Activated naive CD8-positive, alpha-beta T cell (primary cell): ENCODE results near the gene TMEM183A.

Experiments
- H3K27ac Mint-ChIP-seq: one replicate; pipeline ENCODE4 v1.8.0; 2021; ENCODE audit warnings: mixed read lengths
- H3K27me3 Mint-ChIP-seq: one replicate; pipeline ENCODE4 v1.8.0; 2021; ENCODE audit warnings: mixed read lengths
- H3K36me3 Mint-ChIP-seq: one replicate; pipeline ENCODE4 v1.8.0; 2021; ENCODE audit warnings: mixed read lengths
- H3K4me1 Mint-ChIP-seq: one replicate; pipeline ENCODE4 v1.8.0; 2021; ENCODE audit warnings: low read depth, mixed read lengths
- H3K4me3 Mint-ChIP-seq: one replicate; pipeline ENCODE4 v1.8.0; 2021; ENCODE audit warnings: mild to moderate bottlenecking, mixed read lengths
- H3K9me3 Mint-ChIP-seq: one replicate; pipeline ENCODE4 v1.8.0; 2021; ENCODE audit warnings: low read depth, mixed read lengths

Gene TMEM183A

DNA sequence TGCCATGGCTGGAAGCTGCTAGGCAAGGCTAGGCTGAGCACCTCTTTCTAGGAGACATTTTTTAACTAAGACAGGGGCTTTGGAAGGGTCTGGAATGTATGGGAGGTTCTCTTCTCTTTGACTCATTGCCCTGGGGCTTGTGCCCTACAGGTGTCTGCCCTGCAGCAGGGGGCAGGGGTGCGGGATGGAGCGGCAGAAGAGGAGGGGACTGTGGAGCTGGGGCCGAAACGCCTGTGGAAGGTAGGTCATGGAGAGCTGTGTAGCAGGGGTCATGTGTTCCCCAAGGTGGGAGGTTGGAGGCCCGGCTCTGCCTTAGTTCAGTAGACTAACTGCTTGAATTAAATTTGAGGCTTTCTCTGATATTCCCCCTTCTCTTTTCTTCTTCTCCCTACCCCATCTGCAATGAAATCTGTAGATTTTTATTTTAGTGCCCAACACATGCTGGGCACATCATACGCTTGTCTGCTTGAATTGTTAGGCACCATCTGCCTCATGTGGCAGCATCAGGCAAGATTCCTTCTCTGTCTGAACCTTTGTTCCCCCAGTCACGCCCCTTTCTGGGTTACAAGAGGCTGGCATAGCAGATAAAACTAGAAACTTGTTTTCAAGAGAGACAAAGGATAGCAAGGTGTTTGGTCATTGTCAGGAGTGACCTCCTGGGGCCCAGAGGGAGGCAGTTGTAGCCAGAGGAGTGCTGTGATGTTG, 37.5 kb downstream of the TMEM183A start:
- no peaks in the 10 kb centered on the region for H3K27me3 Mint-ChIP-seq
- no peaks in the 10 kb centered on the region for H3K9me3 Mint-ChIP-seq
- H3K4me3 Mint-ChIP-seq: no peak overlapping the region
- H3K4me1 Mint-ChIP-seq: no peaks in the 10 kb centered on the region
- no peaks in the 10 kb centered on the region for H3K36me3 Mint-ChIP-seq
- H3K27ac Mint-ChIP-seq: no peak overlapping the region

DNA sequence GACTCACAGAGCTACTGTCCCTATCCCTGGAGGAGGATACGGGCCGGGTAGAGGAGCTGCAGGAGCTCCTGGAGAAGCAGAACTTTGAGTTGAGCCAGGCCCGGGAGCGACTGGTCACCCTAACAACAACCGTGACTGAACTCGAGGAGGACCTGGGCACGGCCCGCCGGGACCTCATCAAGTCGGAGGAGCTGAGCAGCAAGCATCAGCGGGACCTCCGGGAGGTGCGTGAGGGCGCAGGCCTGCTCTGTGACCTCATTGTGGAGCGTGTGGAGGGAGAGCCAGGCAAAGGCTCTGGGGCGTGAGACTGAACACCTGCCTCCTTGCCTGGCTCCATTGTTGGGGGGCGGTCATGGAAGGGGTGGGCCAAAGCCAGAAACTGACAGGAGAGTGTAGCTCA, 38.2 kb downstream of the TMEM183A start:
- no peak overlapping the region for H3K4me3 Mint-ChIP-seq
- no peaks in the 10 kb centered on the region for H3K4me1 Mint-ChIP-seq
- H3K27me3 Mint-ChIP-seq: no peaks in the 10 kb centered on the region
- no peaks in the 10 kb centered on the region for H3K9me3 Mint-ChIP-seq
- no peaks in the 10 kb centered on the region for H3K36me3 Mint-ChIP-seq
- no peak overlapping the region for H3K27ac Mint-ChIP-seq

DNA sequence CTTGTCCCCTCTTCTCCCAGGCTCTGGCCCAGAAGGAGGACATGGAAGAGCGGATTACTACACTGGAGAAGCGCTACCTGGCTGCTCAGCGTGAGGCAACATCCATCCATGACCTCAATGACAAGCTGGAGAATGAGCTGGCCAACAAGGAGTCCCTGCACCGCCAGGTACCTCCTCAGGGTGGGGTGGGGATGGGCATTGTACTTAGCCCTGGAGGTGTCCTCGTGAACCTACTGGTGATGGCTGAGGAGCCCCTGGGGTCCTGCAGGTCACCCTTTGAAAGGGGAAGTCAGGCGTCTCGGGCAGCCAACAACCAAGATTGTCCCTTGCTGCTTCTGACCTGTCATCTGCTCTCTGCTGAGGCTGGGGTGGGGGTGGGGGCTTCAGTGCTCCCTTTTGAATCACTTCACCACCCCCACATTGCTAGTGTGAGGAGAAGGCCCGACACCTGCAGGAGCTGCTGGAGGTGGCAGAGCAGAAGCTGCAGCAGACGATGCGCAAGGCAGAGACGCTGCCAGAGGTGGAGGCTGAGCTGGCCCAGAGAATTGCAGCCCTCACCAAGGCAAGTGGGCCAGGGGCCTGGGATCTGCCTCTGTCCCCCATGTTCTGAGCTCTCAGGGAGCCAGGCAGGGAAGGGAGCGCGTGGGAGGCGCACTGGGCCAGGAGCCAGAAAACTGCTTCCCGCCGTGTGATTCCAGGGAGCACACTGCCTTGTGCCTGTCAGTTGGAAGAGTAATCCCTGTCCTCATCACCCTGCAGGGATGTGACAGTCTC, 38.8 kb downstream of the TMEM183A start:
- Mint-ChIP-seq H3K36me3 (no peaks in the 10 kb centered on the region), H3K4me3 (no peak overlapping the region), H3K27ac (no peak overlapping the region), H3K9me3 (no peaks in the 10 kb centered on the region), H3K4me1 (no peaks in the 10 kb centered on the region), H3K27me3 (peaks cover under 1% of the 10 kb centered on the region)

DNA sequence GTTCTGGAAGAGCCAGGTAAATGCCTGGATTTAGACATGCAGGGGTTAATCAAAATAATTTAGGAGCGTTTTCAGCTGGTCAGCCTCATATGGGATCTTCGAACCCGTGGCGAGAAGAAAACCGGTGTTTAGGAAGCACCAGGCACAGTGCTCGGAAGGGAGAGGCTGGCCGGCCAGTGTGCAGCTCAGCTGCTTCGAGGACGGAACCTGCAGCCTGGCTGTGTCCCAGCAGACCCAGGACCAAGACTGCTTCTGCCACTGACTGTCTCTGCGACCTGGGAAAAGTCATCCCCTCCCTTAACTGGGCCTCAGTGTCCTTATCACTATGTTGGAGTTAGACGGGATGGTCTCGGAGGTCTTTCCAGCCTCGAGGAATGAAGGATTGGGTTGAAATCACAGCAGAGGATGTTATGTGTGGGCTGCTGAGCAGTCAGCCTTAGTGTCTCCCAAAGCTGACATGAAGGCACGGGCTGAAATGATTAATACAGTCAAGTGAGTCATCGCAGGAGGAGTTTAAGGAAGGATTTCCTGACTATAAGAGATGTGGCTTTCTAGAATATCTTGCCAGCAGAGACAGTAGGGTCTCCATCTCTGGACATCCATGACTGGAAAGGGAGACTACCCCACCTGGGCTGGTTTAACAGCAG, 39.9 kb downstream of the TMEM183A start:
- Mint-ChIP-seq H3K4me1 (no peaks in the 10 kb centered on the region), H3K9me3 (no peaks in the 10 kb centered on the region), H3K4me3 (no peak overlapping the region), H3K27me3 (peaks cover 3% of the 10 kb centered on the region), H3K36me3 (no peaks in the 10 kb centered on the region), H3K27ac (no peak overlapping the region)

GRCh38 chr1:203048086-203048485, 40.9 kb downstream of the TMEM183A start:
- H3K27me3 Mint-ChIP-seq: peaks cover 3% of the 10 kb centered on the region
- no peaks in the 10 kb centered on the region for H3K9me3 Mint-ChIP-seq
- H3K4me3 Mint-ChIP-seq: no peak overlapping the region
- H3K36me3 Mint-ChIP-seq: no peaks in the 10 kb centered on the region
- no peak overlapping the region for H3K27ac Mint-ChIP-seq
- no peaks in the 10 kb centered on the region for H3K4me1 Mint-ChIP-seq

DNA sequence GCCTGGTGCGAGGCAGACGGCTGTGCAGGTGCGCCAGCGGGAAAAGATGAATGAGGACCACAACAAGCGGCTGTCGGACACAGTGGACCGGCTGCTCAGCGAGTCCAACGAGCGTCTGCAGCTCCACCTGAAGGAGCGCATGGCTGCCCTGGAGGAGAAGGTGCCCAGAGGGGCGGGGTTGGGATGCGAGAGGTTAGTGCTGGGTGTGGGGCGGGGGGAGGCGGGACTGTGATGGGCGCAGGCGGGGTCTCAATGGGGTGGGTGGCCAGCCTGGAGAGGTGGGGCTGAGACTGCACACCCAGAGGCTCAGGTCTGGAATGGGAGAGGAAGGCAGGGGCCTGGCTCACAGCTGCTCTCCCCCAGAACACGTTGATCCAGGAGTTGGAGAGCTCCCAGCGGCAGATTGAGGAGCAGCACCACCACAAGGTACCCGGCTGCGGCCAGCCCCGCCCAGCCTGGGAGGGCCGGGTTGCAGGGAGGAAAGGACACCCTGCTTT, 41.4 kb downstream of the TMEM183A start:
- H3K9me3 Mint-ChIP-seq: no peaks in the 10 kb centered on the region
- no peak overlapping the region for H3K4me3 Mint-ChIP-seq
- no peaks in the 10 kb centered on the region for H3K4me1 Mint-ChIP-seq
- no peaks in the 10 kb centered on the region for H3K36me3 Mint-ChIP-seq
- H3K27ac Mint-ChIP-seq: no peak overlapping the region
- peaks cover 3% of the 10 kb centered on the region for H3K27me3 Mint-ChIP-seq

DNA sequence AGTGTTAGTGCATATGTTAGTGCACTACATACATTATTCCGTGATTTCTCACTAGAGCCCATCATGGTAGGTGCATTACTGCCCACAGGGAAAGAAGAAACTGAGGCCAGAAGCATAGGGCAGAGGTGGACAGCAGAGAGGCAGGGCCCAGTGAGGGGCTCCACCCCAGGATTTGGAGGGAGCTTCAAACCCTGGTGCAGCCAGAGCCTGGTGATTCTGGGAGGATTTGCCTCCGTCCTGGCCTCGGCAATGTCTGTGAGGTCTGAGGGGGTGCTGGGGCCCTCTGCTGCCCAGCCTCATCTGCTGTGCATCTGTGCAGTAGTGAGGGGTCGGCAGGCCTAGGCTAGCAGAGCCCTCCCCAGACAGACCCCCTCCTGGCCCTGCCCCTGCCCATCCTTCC, 41.9 kb downstream of the TMEM183A start:
- no peak overlapping the region for H3K27ac Mint-ChIP-seq
- no peaks in the 10 kb centered on the region for H3K36me3 Mint-ChIP-seq
- no peak overlapping the region for H3K4me3 Mint-ChIP-seq
- H3K4me1 Mint-ChIP-seq: no peaks in the 10 kb centered on the region
- peaks cover 3% of the 10 kb centered on the region for H3K27me3 Mint-ChIP-seq
- no peaks in the 10 kb centered on the region for H3K9me3 Mint-ChIP-seq

GRCh38 chr1:203049576-203050180, 42.5 kb downstream of the TMEM183A start:
- no peaks in the 10 kb centered on the region for H3K4me1 Mint-ChIP-seq
- no peaks in the 10 kb centered on the region for H3K9me3 Mint-ChIP-seq
- no peaks in the 10 kb centered on the region for H3K36me3 Mint-ChIP-seq
- no peak overlapping the region for H3K27ac Mint-ChIP-seq
- H3K27me3 Mint-ChIP-seq: peaks cover 3% of the 10 kb centered on the region
- no peak overlapping the region for H3K4me3 Mint-ChIP-seq

DNA sequence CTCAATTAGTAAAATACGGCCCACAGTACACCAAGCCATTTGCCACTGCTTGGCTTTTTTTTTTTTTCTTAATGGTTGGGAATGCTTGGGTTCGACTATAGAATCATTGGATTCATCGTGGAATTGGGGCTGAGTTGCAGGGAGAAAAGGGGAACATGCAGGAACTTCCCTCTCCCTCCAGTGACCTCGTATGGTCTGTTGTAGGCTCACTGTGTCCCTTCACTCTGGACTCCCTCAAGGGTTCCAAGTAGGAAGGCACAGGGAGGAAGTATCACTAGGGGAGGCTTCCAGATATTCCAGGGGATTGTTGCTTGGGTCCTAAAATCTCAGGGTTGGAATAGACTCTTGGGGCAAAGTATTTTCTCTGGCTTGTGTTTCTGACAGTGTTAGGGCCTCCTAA, 43.7 kb downstream of the TMEM183A start:
- H3K9me3 Mint-ChIP-seq: no peaks in the 10 kb centered on the region
- peaks cover 3% of the 10 kb centered on the region for H3K27me3 Mint-ChIP-seq

DNA sequence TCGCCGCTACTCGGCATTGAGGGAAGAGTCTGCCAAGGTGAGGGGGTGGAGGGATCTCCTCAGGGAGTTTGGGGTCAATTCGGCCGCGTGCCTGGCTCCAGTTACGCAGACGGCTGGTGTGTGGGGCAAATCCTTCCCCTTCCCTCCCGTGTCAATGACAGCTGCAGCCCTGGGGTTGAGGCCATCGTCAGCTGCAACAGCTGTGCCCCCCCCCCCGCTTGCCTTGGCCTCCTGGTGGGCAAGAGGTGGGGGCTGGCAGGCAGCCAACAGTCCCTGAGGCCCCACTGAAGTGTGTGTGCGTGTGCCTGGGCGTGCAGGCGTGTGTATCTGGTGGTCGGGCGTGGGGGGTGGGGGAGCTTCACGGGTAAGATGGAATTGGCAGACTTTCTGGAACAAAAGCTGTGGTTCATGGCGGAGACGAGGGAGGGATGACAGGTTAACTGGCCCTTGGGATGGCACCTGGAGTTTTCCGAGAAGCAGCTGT, 44.7 kb downstream of the TMEM183A start:
- H3K4me3 Mint-ChIP-seq: no peak overlapping the region
- H3K4me1 Mint-ChIP-seq: no peaks in the 10 kb centered on the region
- no peaks in the 10 kb centered on the region for H3K36me3 Mint-ChIP-seq
- H3K9me3 Mint-ChIP-seq: no peaks in the 10 kb centered on the region
- peaks cover 3% of the 10 kb centered on the region for H3K27me3 Mint-ChIP-seq
- H3K27ac Mint-ChIP-seq: no peak overlapping the region

More for the DNA sequence above, 43.7 kb downstream of the TMEM183A start:
- Mint-ChIP-seq H3K27ac (no peak overlapping the region), H3K4me1 (no peaks in the 10 kb centered on the region), H3K4me3 (no peak overlapping the region), H3K36me3 (no peaks in the 10 kb centered on the region)

- peaks cover 3% of the 10 kb centered on the region for H3K27me3 Mint-ChIP-seq
- no peaks in the 10 kb centered on the region for H3K9me3 Mint-ChIP-seq
- H3K4me1 Mint-ChIP-seq: no peaks in the 10 kb centered on the region
- no peak overlapping the region for H3K4me3 Mint-ChIP-seq
- no peaks in the 10 kb centered on the region for H3K36me3 Mint-ChIP-seq
- no peak overlapping the region for H3K27ac Mint-ChIP-seq
Measured at GRCh38 chr1:203052601-203053000, 45.4 kb downstream of the TMEM183A start.

GRCh38 chr1:203054184-203054583, 47.0 kb downstream of the TMEM183A start:
- Mint-ChIP-seq H3K4me1 (no peaks in the 10 kb centered on the region), H3K27ac (no peak overlapping the region), H3K9me3 (no peaks in the 10 kb centered on the region), H3K36me3 (no peaks in the 10 kb centered on the region), H3K27me3 (peaks cover 3% of the 10 kb centered on the region), H3K4me3 (no peak overlapping the region)

GRCh38 chr1:203054642-203055041, 47.5 kb downstream of the TMEM183A start:
- H3K36me3 Mint-ChIP-seq: no peaks in the 10 kb centered on the region
- peaks cover 3% of the 10 kb centered on the region for H3K27me3 Mint-ChIP-seq
- no peaks in the 10 kb centered on the region for H3K4me1 Mint-ChIP-seq
- H3K4me3 Mint-ChIP-seq: no peak overlapping the region
- no peak overlapping the region for H3K27ac Mint-ChIP-seq
- H3K9me3 Mint-ChIP-seq: no peaks in the 10 kb centered on the region

- no peaks in the 10 kb centered on the region for H3K36me3 Mint-ChIP-seq
- H3K27ac Mint-ChIP-seq: no peak overlapping the region
- no peak overlapping the region for H3K4me3 Mint-ChIP-seq
- H3K9me3 Mint-ChIP-seq: no peaks in the 10 kb centered on the region
- H3K4me1 Mint-ChIP-seq: no peaks in the 10 kb centered on the region
- peaks cover 3% of the 10 kb centered on the region for H3K27me3 Mint-ChIP-seq
Measured at GRCh38 chr1:203055161-203055799, 48.1 kb downstream of the TMEM183A start.
